Fibroblast of lung (primary cell): ENCODE data around the gene LYRM2. TPM values are rescaled to one million over a fixed set of nuclear protein-coding genes. Genes with fewer than 3 reads are reported as not detected.

Source experiments
- DNase-seq, 2 donors: peaks; one replicate each; pipeline versions ENCODE4 v3.0.0 to v3.0.0-alpha.2; 2010; ENCODE audit warnings: low read depth in 2 of 2
- H2AFZ ChIP-seq: 2 replicates; pipeline ENCODE4 v1.5.1; 2012; ENCODE audit warnings: low read length, control low read depth, inconsistent platforms
- H3K27ac ChIP-seq: 2 replicates; pipeline ENCODE4 v1.5.1; 2011; ENCODE audit warnings: low read length, control low read depth; ENCODE audit not compliant: insufficient read depth
- H3K27me3 ChIP-seq: 2 replicates; pipeline ENCODE4 v1.5.1; 2011; ENCODE audit warnings: mild to moderate bottlenecking, low read length; ENCODE audit not compliant: control insufficient read depth, insufficient read depth
- H3K36me3 ChIP-seq: 2 replicates; pipeline ENCODE4 v1.5.1; 2011; ENCODE audit warnings: low read length; ENCODE audit not compliant: control insufficient read depth, insufficient read depth
- H3K4me1 ChIP-seq: 2 replicates; pipeline ENCODE4 v1.5.1; 2011; ENCODE audit warnings: low read length; ENCODE audit not compliant: control insufficient read depth, insufficient read depth; ENCODE audit errors: extremely low read depth
- H3K4me2 ChIP-seq: 2 replicates; pipeline ENCODE4 v1.5.1; 2011; ENCODE audit warnings: low read length, control low read depth; ENCODE audit not compliant: insufficient read depth; ENCODE audit errors: extremely low read depth
- H3K4me3 ChIP-seq, 4 experiments: fragments of 200-600 bp in 1 of 4; sonication (generic) in 1 of 4; replicated peaks in 1 of 4; 2 replicates each; pipeline ENCODE4 v1.5.1; 2011 to 2016; ENCODE audit warnings: low read length in 4 of 4, low read depth in 3 of 4, mild to moderate bottlenecking in 3 of 4, control low read depth in 2 of 4, inconsistent platforms in 1 of 4, mixed read lengths in 1 of 4; ENCODE audit not compliant: insufficient read depth in 1 of 4; ENCODE audit errors: control extremely low read depth in 1 of 4
- H3K79me2 ChIP-seq: 2 replicates; pipeline ENCODE4 v1.5.1; 2012; ENCODE audit warnings: mild to moderate bottlenecking, low read length, inconsistent platforms; ENCODE audit not compliant: control insufficient read depth, insufficient read depth
- H3K9ac ChIP-seq: 2 replicates; pipeline ENCODE4 v1.5.1; 2011; ENCODE audit warnings: mild to moderate bottlenecking, low read length, control low read depth; ENCODE audit not compliant: insufficient read depth
- H3K9me3 ChIP-seq: 2 replicates; pipeline ENCODE4 v1.5.1; 2012; ENCODE audit warnings: low read depth, low read length; ENCODE audit not compliant: control insufficient read depth, insufficient read depth
- H4K20me1 ChIP-seq: 2 replicates; pipeline ENCODE4 v1.5.1; 2011; ENCODE audit warnings: low read length; ENCODE audit not compliant: control insufficient read depth, insufficient read depth; ENCODE audit errors: extremely low read depth
- EZH2 ChIP-seq: IDR thresholded peaks from 2 replicates; pipeline ENCODE4 v1.5.1; 2012; ENCODE audit warnings: low read length, control low read depth, mild to moderate bottlenecking; ENCODE audit errors: missing control alignments
- polyA minus RNA-seq: library from RNA; depleted of rRNA, polyadenylated mRNA; stranded (reverse); fragments of >200 nt; gene quantifications from 2 replicates; pipeline ENCODE4 v1.2.3, GENCODE V29; 2011; ENCODE audit warnings: low replicate concordance
- polyA plus RNA-seq, 2 donors: library from polyadenylated mRNA; depleted of rRNA in 1 of 2; stranded (reverse) in 1 of 2; unstranded in 1 of 2; fragments of >200 nt; gene quantifications; 2 replicates each; pipeline ENCODE4 v1.2.1, GENCODE V29; 2011 to 2012; ENCODE audit warnings: missing spikeins in 1 of 2
- total RNA-seq: library from RNA; depleted of rRNA; stranded (reverse); fragments of >200 nt; gene quantifications from 2 replicates; pipeline ENCODE4 v1.2.1, GENCODE V29; 2014
- TF ChIP-seq, protein P1 (sequence below), 2 donors: IDR thresholded peaks in 1 of 2; conservative IDR thresholded peaks in 1 of 2; 1 replicate in 1 of 2; 2 replicates in 1 of 2; pipeline ENCODE4 v1.5.1; 2011 to 2012; ENCODE audit warnings: low read length in 2 of 2, control low read depth in 1 of 2, inconsistent platforms in 1 of 2, low read depth in 1 of 2, mild to moderate bottlenecking in 1 of 2

LYRM2 gene, protein sequence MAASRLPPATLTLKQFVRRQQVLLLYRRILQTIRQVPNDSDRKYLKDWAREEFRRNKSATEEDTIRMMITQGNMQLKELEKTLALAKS
- total RNA-seq, result 23.4 and 27.4 TPM in 2 replicates
- 57.4 and 66.1 TPM in 2 replicates for polyA plus RNA-seq
- 37.2 and 39.8 TPM in 2 replicates for polyA plus RNA-seq (2012)
- polyA minus RNA-seq, result 2.0 and 5.2 TPM in 2 replicates

DNA sequence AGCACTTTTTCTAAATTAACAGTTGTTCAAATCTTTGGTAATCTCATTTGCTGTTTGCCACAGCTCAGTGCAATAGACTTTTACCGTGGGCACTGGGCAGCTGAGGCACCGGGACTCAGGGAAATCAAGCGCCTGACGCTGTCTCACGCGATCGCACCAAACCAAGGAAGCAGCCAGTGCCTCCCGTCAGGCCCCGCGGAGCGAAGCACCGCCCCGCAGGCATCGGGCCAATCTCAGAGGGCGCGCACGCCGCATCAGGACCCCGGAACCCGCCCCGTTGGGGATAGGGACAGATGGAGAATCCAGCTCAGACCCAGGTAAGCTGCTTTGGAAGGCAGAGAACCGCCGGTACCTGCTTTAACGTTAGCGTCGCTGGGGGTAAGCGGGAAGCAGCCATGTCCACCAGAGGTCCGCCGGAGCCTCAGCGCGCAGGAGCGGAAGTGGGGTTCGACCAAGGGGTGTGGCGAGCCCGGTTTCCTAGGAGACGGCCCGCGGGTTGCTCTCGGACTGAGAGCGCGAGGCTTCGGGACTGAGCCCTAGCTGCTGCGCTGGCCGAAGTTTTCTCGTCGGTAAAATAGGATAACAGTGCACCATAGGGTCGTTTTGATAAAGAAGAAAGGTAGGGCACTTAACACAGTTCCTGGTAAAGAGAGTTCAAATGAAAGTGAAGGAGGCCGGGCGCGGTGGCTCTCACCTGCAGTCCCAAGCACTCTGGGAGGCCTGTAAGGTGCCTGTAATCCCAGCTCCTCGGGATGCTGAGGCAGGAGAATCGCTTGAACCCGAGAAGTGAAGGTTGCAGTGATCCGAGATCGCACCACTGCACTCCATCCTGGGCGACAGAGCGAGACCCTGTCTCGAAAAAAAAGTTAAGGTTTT, at the start of gene LYRM2:
LYRM2 (minus strand) TSS at position 428 of the 876 bp plus-strand sequence; CDS start at position 397, 31 bp downstream.
- peak; percentile 89 to 93 for DNase-seq
- Histone ChIP-seq H3K36me3 (peaks cover 2% of the 10 kb centered on the region), H3K4me1 (peaks cover 3% of the 10 kb centered on the region), H3K27ac (peak within 1 kb of the TSS; percentile 90), H3K79me2 (peaks cover 2% of the 10 kb centered on the region), H3K4me2 (peak within 1 kb of the TSS; percentile 55), H3K9me3 (no peaks in the 10 kb centered on the region), H2AFZ (peak within 1 kb of the TSS; percentile 97), H3K27me3 (no peaks in the 10 kb centered on the region), H4K20me1 (no peaks in the 10 kb centered on the region), H3K9ac (peak within 1 kb of the TSS; percentile 88), H3K4me3 (peak within 1 kb of the TSS; percentile 57 to 94 (median 73))
- TF ChIP-seq, protein P1, sequence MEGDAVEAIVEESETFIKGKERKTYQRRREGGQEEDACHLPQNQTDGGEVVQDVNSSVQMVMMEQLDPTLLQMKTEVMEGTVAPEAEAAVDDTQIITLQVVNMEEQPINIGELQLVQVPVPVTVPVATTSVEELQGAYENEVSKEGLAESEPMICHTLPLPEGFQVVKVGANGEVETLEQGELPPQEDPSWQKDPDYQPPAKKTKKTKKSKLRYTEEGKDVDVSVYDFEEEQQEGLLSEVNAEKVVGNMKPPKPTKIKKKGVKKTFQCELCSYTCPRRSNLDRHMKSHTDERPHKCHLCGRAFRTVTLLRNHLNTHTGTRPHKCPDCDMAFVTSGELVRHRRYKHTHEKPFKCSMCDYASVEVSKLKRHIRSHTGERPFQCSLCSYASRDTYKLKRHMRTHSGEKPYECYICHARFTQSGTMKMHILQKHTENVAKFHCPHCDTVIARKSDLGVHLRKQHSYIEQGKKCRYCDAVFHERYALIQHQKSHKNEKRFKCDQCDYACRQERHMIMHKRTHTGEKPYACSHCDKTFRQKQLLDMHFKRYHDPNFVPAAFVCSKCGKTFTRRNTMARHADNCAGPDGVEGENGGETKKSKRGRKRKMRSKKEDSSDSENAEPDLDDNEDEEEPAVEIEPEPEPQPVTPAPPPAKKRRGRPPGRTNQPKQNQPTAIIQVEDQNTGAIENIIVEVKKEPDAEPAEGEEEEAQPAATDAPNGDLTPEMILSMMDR (conservative IDR thresholded peaks at IDR 0.05 in 1 of 2, IDR thresholded peaks at IDR 0.05 in 1 of 2; ENCODE audit: low read depth in 1 of 2, low read length in 2 of 2), result no peak
- TF ChIP-seq EZH2, result no peak

DNA sequence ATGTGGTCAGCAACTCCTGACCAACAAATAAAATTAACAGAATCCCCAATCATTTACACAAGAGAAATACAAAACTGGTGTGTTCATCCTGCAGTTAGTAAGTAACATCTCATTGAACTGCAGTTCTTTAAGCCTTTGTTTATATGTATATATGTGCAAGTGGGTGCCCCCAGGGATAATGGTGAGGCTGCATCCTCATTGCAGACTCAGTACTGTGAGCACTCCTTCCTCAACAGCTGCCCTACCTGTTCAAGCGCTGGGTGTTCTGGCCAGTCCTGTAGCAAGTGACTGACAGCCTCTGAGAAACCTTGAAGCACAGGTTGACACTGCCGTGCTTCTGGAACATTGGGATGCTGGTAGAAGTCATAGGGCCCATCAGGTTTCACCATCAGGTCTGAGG, 49.8 kb upstream of the LYRM2 start:
- H3K9ac ChIP-seq, result no peak overlapping the region
- no peaks in the 10 kb centered on the region for H3K27me3 ChIP-seq
- no peaks in the 10 kb centered on the region for H3K4me1 ChIP-seq
- peaks cover 13% of the 10 kb centered on the region for H3K36me3 ChIP-seq
- no peak overlapping the region for H3K27ac ChIP-seq
- H4K20me1 ChIP-seq, result no peaks in the 10 kb centered on the region
- no peak overlapping the region for H2AFZ ChIP-seq
- H3K4me2 ChIP-seq, result no peak overlapping the region
- H3K4me3 ChIP-seq, result no peak overlapping the region
- H3K79me2 ChIP-seq, result no peaks in the 10 kb centered on the region
- DNase-seq, result no peak
- no peaks in the 10 kb centered on the region for H3K9me3 ChIP-seq
- TF ChIP-seq, protein P1 (conservative IDR thresholded peaks at IDR 0.05 in 1 of 2, IDR thresholded peaks at IDR 0.05 in 1 of 2; ENCODE audit: low read depth in 1 of 2, low read length in 2 of 2), result no peak
- no peak for TF ChIP-seq EZH2

DNA sequence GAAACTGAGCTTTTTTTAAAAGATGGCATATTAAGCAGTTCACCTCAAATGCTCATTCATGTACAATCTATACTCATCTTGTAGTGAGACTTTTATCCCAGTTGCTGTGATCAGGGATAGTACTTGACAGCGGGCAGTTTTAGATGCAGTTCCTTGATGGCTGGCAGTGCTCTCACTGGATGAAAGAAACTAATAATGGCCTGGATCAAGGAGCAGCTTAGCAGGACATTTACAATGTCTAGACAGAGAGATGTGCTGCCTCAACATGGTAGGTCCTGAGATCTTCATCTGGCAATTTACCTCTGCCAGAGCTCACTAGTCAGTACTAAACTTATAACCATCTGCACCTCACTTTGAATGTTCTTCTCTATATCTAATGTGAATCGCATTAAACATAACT, 46.8 kb upstream of the LYRM2 start:
- H2AFZ ChIP-seq, result no peak overlapping the region
- no peak overlapping the region for H3K9ac ChIP-seq
- no peaks in the 10 kb centered on the region for H3K9me3 ChIP-seq
- no peaks in the 10 kb centered on the region for H3K27me3 ChIP-seq
- H3K79me2 ChIP-seq, result no peaks in the 10 kb centered on the region
- no peak for DNase-seq
- peaks cover 12% of the 10 kb centered on the region for H3K36me3 ChIP-seq
- no peaks in the 10 kb centered on the region for H4K20me1 ChIP-seq
- H3K4me1 ChIP-seq, result no peaks in the 10 kb centered on the region
- TF ChIP-seq EZH2, result no peak
- TF ChIP-seq, protein P1 (conservative IDR thresholded peaks at IDR 0.05 in 1 of 2, IDR thresholded peaks at IDR 0.05 in 1 of 2; ENCODE audit: low read depth in 1 of 2, low read length in 2 of 2), result no peak
- H3K4me3 ChIP-seq, result no peak overlapping the region
- H3K27ac ChIP-seq, result no peak overlapping the region
- H3K4me2 ChIP-seq, result no peak overlapping the region
